Left ventricle myocardium superior (tissue), 1 donor: Measurements from ENCODE around the gene ISCA2. TPM values are rescaled to one million over a fixed set of nuclear protein-coding genes. Genes with fewer than 3 reads are reported as not detected.

ENCODE experiments used
- ATAC-seq: fragments of 200-7000 bp; cut with Tn5 transposase; one replicate; pipeline ENCODE4 v1.9.1; 2020; ENCODE audit warnings: mild to moderate bottlenecking, moderate library complexity
- DNase-seq: peaks from one replicate; pipeline ENCODE4 v3.0.0-alpha.2; 2020
- intact Hi-C: fragments of 100-400 bp; cut with micrococcal nuclease; formaldehyde crosslinking; loops from one replicate; pipeline ENCODE4 v1.11.0; 2022
- total RNA-seq: library from RNA; stranded (reverse); fragmentation: NEBNext Ultra II Directional; extraction: Animal tissue kit (Norgen Biotek cat#: 25700); gene quantifications from one replicate; pipeline ENCODE4 v1.2.1, GENCODE V29; 2021
- donor health status: DM: no; HTN: yes; CAD: no; lungs with severe emphysema.

ISCA2 gene
- total RNA-seq, 1 donor from 2014 or later: 37.5 TPM

DNA sequence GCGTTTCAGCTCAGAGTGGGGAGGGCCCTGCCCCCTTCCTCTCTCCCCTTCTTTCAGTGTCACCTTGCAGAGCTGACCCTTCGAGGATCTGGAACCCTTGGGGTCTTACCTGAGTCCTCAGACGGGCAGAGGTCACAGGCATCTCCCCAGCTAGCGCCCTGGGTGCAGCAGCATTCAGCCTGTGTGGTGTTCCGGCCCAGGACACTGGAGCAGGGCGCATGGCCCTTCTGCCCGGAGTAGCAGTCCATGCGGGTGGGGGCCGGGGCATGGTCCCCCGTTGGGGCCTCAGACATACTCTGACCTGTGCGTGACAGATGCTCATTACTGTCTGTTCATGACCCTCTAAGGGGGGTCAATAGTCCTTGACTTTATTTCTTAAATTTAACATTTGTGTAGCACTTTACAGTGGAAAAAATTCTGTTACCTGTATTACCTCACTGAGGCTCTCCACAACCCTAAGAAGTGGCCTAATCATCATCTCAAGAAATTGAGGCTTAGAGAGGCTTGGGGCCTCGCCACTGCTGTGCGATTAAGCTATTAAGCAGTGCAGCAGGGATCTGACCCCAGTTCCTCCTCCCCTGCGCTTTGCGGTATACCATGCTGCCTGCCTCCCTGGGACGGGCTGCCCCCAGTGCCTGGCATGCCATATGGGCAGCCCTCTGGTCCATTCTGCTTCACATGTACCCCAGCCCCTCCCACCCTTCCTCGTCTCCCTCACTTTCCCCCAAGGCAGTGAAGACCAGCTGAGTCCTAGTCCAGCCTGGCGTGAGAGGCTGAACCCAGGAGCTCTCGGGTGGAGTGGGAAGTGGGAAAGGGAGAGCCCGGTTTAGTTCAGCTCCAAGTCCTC, 11.5 kb downstream of the ISCA2 start:
- intact Hi-C loops: no loop called here
- DNase-seq (no peak), ATAC-seq (no peak)

DNA sequence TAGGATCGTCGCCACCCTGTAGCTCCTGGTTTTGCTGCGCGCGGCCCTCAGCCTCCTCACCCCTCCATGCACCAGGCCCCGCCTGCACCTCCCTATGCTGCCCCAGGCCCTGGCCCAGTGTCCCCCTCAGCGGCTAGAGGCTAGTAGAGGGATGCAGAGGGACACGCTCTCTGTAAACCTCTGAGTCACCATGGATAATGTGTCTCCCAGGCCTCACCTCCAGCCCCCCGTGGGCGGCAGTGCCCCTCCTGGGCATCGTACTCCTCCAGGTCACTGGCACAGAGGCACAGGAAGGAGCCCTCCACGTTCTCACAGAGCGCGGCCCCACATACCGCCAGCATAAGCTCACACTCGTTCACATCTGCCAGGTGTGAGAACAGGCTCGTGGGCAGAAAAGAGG, 12.3 kb downstream of the ISCA2 start:
- intact Hi-C loops: no loop called here
- DNase-seq (no peak), ATAC-seq (no peak)

DNA sequence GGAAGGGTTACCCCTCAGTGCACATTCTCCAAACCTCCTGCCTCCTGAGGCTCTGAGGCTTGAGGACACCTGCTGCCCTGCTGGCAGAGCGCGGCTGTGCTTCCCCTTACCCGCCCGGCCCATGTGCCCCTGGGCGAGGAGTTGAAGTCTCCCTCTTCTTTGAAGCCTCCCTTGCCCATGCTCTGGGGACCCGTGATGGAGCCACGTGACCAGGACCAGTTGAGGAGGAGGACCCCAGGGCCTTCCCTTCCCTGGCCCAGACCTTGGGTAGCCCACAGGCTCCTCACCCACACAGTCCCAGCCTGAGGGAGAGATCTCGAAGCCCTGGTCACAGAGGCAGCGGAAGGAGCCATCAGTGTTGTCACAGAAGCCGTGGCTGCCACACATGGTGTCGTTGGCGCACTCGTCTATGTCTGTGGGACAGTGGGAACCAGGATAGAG, 12.9 kb downstream of the ISCA2 start:
- intact Hi-C loops: no loop called here
- DNase-seq (no peak), ATAC-seq (no peak)

DNA sequence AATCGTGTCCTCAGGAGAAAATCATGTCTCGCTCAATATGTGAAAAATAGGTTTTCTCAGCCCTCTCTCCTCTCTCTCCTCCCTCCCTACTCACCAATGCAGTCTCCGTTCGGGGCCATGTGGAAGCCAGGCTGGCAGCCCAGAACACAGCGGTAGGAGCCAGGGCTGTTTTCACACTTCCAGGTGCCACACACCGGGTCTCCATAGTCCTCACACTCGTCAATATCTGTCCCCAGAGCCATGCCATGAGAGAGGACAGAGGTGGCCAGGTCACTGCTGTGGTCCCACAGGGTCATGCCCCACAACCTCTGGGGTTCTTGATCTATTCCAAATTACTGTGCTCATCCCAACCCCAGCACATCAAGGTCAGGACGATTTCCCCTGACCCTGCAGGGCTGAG, 13.5 kb downstream of the ISCA2 start:
- peak; percentile 7 for ATAC-seq

DNA sequence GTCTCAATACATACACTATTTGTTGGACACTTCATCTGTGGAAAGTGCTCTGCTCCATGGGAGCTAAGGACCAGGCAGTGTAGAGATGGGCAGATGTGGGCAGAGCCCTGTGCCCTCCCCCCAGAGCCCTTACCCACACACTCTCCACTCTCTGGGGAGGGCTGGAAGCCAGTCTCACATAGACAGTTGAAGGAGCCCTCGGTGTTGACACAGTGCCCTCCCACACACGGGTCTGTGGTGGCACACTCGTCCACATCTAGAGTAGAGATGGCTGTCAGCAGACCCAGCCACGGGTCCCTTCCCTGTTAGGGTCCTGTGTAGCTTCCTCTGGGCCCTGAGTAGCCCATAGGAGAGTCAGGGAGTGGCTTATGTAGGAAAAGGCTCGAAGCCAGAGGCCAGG, 14.3 kb downstream of the ISCA2 start:
- no peak for ATAC-seq
- intact Hi-C loops: no loop called here
- no peak for DNase-seq

More for the DNA sequence above, 13.5 kb downstream of the ISCA2 start:
- DNase-seq: no peak
- intact Hi-C loops: no loop called here

DNA sequence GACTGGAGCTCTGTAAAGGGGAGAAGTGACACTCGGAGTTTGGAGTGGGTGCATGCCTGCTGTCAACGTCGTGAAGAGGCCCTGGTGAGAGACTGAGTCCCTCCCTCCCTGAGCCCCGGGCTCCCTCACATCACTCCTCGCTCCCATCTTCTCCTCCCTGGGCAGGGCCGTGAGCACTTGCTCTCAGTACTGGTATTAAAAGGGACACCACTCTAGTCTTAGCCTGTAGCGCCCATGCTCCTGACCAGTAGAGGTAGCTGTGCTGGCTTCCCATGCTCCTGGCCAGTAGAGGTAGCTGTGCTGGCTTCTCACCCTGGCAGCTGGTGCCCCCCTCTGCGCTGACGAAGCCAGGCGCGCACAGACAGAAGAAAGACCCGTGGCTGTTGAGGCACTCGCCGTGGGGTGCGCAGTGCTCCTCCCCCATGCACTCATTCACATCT, 14.7 kb downstream of the ISCA2 start:
- no peak for ATAC-seq
- DNase-seq: no peak
- intact Hi-C loops: no loop called here

DNA sequence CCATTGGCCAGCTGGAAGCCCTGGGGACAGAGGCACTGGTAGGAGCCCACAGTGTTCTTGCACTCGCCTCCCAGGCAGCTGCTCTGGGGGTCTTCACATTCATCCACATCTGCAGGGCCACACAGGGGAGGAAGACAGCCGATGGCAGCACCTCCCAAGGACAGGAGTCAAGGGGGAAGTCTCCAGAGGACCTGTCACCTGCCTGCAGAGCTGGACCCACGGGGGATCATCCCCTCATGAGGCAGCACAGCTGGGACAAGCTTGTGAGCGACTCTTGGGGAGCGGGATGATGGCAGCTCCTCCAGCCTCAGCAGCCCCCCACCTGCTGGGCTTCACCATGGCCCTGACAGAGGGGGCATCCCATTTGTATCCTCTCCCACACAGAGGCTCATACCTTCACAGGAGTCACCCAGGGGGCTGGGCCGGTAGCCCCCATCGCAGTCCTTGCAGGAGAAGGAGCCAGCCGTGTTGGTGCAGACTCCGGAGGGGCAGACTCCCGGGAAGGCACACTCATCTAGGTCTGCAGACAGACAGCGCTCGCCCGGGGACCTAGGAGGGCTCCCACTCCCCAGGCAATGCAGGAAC, 15.4 kb downstream of the ISCA2 start:
- ATAC-seq (no peak), DNase-seq (no peak)
- intact Hi-C loops: no loop called here

DNA sequence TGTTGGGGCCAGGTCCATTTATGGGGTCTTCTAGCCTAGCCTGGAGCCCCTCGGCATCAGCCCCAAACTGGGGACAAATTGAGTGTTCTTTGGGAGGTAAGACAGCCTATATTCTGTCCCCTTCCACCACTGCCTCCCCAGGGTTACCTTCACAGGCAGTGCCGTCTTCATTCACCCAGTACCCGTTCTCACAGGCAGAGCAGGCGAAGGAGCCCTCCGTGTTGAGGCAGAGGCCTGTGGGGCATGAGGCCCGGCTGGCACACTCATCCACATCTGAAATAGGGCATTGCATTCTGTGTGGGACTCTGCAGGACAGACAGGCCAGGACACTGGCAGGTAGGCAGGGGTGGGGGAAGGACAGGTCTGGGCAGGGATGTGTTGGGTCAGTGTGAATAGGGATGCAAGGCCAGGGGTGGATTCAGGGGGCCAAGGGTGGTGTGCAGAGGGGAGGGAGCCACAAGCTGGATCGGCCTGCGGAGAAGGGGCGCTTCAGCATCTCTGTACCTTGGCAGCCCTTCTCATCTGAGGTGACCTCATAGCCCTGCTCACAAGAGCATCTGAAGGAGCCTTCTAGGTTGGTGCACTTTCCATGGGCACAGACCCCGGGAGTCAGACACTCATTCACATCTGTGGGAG, 16.1 kb downstream of the ISCA2 start:
- ATAC-seq (no peak), DNase-seq (no peak)
- intact Hi-C loops: no loop called here

DNA sequence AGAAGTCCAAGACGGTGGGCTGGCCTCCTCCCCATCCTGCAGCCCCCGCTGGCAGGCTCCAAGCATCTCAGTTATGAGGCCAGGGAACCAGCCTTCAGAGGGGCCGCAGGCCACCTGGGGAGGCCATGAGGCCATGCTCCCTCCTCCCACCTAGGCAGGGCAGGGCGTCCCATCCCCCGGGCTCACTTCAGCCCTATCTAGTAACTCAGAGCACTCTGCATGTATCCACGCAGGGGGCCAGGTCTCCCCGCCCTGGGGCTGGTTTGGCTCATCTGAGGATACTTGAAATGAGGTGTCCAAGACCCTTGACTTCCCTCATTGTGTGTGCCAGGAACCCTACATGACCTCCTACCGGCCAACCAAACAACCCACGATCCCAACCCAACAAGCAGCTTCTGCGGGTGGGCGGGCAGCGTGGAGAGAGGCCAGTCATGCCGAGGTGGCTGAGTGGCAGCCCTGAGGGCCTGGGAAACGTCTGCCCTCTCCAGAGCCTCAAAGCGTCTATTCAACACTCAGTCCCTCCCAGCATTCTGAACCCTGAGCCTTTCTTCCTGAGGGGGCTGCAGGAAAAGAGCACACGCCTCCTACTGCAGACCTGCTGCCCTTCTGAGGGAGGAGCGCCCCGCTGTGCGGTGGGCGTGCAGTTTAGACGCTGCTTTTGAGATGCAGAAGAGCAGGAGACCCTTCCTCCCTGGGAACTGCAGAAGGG, 16.8 kb downstream of the ISCA2 start:
- ATAC-seq (no peak), DNase-seq (no peak)
- intact Hi-C loops: no loop called here

DNA sequence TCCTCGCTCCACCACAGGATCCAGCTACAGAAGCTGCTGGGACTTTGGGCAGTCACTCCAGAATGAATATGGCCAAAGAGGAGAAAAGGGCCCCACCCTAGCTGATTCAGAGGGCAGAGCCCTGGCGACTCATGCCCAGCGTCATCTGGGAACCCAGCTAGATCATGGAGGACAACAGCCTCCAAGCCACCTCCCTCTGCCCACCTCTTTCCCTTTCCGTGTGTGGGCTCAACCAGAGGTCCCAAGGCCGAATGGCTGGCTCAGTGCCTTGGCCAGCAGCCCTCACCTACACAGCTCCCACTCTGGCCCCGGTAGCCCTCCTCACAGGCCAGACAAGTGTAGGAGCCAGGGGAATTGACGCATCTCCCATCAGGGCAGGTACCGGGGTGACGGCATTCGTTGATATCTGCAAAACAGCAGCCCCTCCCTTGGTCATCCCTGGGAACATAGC, 17.4 kb downstream of the ISCA2 start:
- DNase-seq (no peak), ATAC-seq (no peak)
- intact Hi-C loops: no loop called here

DNA sequence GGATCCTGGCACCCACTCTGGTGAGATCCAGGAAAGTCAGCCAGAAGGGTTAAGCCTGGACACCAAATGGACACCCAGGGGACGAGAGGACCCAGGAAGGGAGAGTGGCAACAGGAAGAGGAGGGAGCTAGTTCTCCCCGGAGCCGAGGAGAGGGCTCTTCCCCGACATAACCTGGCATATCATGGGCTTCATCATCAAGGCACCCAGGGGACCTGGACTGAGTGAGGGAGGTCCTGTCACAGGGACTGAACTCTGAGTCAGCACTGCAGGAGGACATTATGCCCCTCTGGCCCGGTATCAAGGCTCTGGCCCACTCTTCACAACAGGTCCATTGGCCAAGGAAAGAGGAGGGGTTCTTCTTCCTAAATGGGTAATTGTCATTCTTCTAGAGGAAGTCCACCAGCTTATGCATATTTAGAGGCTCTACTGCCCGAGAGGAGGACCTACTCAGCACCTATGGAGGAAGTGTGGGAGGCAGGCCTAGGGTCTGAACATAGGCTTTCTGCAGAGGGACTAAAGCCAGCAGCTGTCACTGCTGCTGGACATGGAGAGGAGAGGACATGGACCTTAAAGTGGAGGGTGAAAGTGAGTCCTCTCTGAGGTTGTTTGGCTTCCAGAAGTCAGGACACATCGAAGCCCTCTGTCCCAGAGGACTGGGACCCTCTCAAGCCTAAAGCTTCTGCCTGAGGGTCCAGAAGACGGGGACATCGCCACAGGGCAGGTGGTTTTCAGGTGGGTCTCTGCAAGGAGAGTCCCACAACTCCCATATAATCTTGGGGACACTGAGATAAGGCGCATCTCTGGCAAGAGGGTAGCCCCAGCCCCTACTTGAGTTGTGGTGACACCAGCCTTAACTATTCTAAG, 18.6 kb downstream of the ISCA2 start:
- ATAC-seq: no peak
- no peak for DNase-seq

DNA sequence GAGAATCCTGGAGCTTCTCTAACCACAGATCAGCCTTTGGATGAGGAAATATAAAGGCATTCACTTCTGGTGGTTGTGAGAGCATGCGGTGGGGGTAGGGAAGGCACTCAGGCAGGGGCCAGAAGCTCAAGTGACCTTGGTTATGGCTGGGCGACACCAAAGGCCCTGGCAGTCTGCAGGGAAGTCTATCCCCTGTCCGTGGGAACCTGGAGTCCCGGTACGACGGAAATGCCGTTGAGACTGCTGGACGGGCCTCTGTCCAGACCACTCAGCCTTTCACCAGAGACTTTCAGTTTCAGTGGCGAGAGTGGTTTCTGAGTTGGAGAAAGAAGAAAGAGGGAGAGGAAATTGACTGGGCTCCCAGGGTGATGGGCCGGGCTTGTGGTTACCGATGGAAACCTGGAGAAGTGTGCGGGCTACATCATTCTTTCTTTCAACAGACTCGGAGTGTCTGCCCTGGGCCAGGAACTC, 20.9 kb downstream of the ISCA2 start:
- DNase-seq: no peak
- no peak for ATAC-seq
- intact Hi-C loops: no loop called here

More for the DNA sequence above, 18.6 kb downstream of the ISCA2 start:
- intact Hi-C loops: no loop called here

DNA sequence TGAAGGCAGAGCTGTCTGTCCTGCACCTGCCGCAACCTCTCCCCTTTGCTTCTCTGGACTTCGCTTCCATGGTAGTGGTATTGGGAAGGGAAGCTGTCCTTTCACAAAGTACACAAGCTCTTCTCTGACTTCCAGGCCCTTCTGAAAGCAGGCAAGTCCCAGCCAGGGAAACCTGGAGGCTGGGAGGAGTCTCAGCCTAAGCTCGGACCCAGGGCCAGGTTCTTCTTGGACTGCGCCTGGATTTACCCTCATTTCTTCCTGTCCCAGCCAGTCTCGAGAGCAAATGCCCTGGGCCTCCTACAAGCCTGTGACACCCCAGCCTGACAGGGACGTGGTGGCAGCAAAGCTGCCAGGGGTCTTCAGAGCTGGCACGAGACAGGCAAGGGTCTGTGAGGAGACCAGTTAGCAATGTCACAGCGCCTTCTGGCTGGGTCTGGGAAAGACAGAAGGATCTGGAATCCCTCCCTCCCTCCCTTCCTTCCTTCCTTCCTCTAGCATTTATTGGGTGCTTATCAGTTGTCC, 22.4 kb downstream of the ISCA2 start:
- intact Hi-C loops: no loop called here
- no peak for ATAC-seq
- no peak for DNase-seq

DNA sequence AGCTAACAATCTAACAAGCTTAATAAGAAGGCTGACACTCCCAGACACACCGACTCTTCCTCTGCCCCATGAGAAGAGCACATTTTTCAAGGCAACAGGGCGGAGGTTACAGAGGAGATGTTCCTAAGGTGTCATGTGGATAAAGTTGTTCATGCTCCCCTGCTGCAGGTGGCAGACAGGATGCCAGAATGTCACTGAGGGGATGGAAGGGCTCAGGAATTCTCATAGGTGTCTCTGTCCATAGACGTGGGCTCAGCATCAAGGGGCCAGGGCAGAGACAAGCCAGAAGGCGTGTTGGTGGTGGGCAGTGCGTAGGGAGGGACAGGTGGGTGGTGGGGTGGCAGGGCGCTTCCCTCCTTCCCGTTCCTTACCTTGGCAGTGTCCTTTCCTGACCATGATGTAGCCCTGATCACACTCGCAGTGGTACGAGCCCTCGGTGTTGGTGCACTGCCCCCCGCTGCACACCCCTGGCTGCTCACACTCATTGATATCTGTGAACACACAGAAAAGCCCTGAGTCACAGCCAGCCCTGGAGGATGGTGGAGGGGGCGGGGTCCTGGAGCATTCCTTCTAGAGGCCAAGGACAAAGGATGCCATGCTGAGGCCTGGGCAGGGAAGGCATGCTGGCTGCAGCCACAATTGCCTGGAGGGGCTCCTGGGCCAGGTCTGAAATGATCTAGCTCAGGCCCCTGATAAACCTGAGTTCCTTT, 23.0 kb downstream of the ISCA2 start:
- ATAC-seq (no peak), DNase-seq (no peak)
- intact Hi-C loops: no loop called here

DNA sequence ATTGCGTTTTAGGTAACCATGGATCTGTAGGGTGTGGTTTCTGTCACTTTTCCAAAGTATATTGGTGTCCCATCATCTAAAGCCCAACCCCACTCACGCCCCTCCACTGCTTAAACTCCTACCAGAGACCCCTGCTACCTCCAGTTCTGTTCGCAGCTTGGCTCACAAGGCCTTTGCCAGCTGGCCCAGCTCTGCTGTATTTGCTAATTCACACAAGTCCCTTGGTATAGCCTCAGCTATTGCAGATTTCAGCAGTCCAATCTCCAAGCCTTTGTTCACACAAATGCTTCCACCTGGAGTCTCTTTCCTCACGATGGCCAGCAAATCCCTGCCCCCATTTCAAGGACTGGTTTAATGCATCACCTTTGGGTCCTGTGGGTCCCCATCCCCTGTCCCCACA, 24.2 kb downstream of the ISCA2 start:
- intact Hi-C loops: no loop called here
- no peak for DNase-seq
- no peak for ATAC-seq

DNA sequence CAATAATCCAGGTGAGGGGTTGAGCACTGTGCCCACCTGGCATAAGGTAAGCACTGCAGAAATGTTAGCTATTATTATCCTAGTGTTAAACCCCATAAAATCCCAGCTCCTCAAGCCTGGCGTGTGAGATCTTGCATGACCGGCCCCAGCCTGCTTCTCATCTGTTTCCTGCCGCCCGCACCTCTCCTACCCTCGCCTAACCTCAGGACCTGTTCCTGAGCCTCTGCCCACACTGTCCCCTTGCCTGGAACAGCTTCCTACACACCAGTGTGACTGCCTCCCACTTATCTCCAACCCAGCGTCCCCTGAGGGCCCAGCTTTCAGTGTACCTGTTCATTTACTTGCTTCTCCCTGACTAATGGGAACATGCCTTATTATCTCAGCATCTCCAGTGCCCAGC, 24.7 kb downstream of the ISCA2 start:
- ATAC-seq (no peak), DNase-seq (no peak)
- intact Hi-C loops: no loop called here

DNA sequence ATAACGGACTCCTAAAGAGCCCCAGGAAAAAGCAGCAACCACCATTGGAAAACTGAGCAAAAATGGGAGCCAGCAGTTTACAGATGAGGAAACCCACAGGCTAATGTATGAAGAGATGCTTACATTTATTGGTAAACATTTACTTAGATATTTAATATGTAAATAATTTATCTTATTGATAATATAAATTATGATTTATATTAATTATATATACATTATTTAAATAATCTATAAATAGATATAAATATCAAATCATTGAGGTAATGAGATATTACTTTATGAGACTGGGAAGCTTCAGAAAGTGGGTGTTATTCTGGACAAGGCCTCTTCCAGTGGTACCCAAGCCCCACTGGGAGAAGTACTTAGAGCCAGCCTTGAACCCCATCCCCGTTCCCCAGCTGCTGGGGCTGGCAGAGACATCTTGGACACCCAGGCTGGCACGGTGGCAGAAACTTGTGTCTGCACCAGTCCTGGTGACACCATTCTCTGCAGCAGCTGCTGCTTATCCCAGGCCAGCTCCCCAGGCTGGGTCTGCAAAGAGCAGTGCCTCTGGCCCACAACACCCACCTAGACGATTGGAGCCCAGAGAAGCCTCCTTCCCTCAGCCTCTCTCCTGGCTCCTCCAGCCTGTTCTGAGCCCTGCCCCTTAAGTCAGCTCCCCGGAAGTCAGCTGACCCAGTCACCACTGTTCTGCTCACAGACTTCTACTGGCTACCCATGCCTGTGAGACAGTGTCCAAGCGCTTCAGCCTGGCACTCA, 25.9 kb downstream of the ISCA2 start:
- ATAC-seq (no peak), DNase-seq (no peak)
- intact Hi-C loops: no loop called here
